NCI-H2196 (cell line): ENCODE data around the gene ZNF791.
A peak's percentile ranks its signal among the peaks of the same experiment; 100 is the strongest.
"Not testable (repeated sequence)": the region's sequence is repeated elsewhere in the genome, so short reads cannot be mapped to it uniquely, and the experiment has no call there.

Experiments used
- DNase-seq: peaks from one replicate; lab custom pipeline; 2025; ENCODE audit not compliant: unreplicated experiment; lab: John Stamatoyannopoulos, UW

The ZNF791 gene

GRCh38 chr19:12665671-12666264 is 55.0 kb downstream of the ZNF791 start:
- no peak for DNase-seq

- DNase-seq, result peak; percentile 82
Measured at GRCh38 chr19:12666265-12667048, 55.7 kb downstream of the ZNF791 start, which contains the start of the genes MAN2B1 and WDR83. MAN2B1 (minus strand) TSS chr19:12666742; CDS start chr19:12666701, 41 bp downstream. WDR83 (plus strand) TSS chr19:12666807; CDS start chr19:12669791, 2,984 bp downstream.

GRCh38 chr19:12667731-12668302 is 57.1 kb downstream of the ZNF791 start:
- DNase-seq, result no peak

- DNase-seq, result no peak
Measured at GRCh38 chr19:12668346-12668745, 57.6 kb downstream of the ZNF791 start.

GRCh38 chr19:12668932-12669269 is 58.2 kb downstream of the ZNF791 start:
- no peak for DNase-seq

GRCh38 chr19:12669270-12670158 is 58.8 kb downstream of the ZNF791 start:
- peak; percentile 75 for DNase-seq

GRCh38 chr19:12670159-12670928 is 59.6 kb downstream of the ZNF791 start:
- no peak for DNase-seq

GRCh38 chr19:12672744-12673143 is 62.0 kb downstream of the ZNF791 start:
- DNase-seq, result no peak

- DNase-seq, result no peak
Measured at GRCh38 chr19:12675399-12675798, 64.7 kb downstream of the ZNF791 start.

- no peak for DNase-seq
Measured at GRCh38 chr19:12675940-12676339, 65.2 kb downstream of the ZNF791 start.

- DNase-seq, result peak; percentile 88
Measured at GRCh38 chr19:12676384-12676792, 65.7 kb downstream of the ZNF791 start.

GRCh38 chr19:12676928-12677327 is 66.2 kb downstream of the ZNF791 start:
- no peak for DNase-seq

- DNase-seq, result not testable (repeated sequence)
Measured at GRCh38 chr19:12678039-12678438, 67.3 kb downstream of the ZNF791 start.

GRCh38 chr19:12680034-12680433 is 69.3 kb downstream of the ZNF791 start:
- DNase-seq, result no peak

- peak; percentile 97 for DNase-seq
Measured at GRCh38 chr19:12681074-12681987, 70.6 kb downstream of the ZNF791 start, which contains the start of gene DHPS. DHPS (minus strand) TSS chr19:12681880; CDS start chr19:12681766, 114 bp downstream.
